Stimulated activated naive CD8-positive, alpha-beta T cell treated with anti-CD3 and anti-CD28 coated beads, Interleukin-15, amount 100 ng/mL, for 72 hours (primary cell): ENCODE measurements around the gene SHROOM3.

ENCODE experiments used
- ATAC-seq: fragments of 150-1000 bp; cut with Tn5 transposase; 2 replicates; pipeline ENCODE4 v1.10.0; 2021; ENCODE audit warnings: mild to moderate bottlenecking, moderate library complexity
- DNase-seq, 2 donors: peaks; one replicate each; pipeline ENCODE4 v3.0.0; 2021 to 2022
- H3K27ac Mint-ChIP-seq, 2 donors: one replicate each; pipeline ENCODE4 v1.8.0; 2022; ENCODE audit warnings: mild to moderate bottlenecking in 2 of 2, mixed read lengths in 2 of 2, moderate library complexity in 2 of 2
- H3K27me3 Mint-ChIP-seq: one replicate; pipeline ENCODE4 v1.8.0; 2022; ENCODE audit warnings: mixed read lengths
- H3K4me1 Mint-ChIP-seq: one replicate; pipeline ENCODE4 v1.8.0; 2022; ENCODE audit warnings: mild to moderate bottlenecking, mixed read lengths
- H3K4me3 Mint-ChIP-seq, 2 donors: one replicate each; pipeline ENCODE4 v1.8.0; 2022; ENCODE audit warnings: mild to moderate bottlenecking in 2 of 2, mixed read lengths in 2 of 2, moderate library complexity in 1 of 2
- H3K9me3 Mint-ChIP-seq, 2 donors: one replicate each; pipeline ENCODE4 v1.8.0; 2022; ENCODE audit warnings: mixed read lengths in 2 of 2

The SHROOM3 gene

GRCh38 chr4:76670631-76671030, 235.6 kb downstream of the SHROOM3 start:
- H3K9me3 Mint-ChIP-seq, result no peaks in the 10 kb centered on the region
- H3K27me3 Mint-ChIP-seq, result peaks cover 18% of the 10 kb centered on the region
- no peak overlapping the region for H3K27ac Mint-ChIP-seq

GRCh38 chr4:76673362-76673761, 238.3 kb downstream of the SHROOM3 start:
- DNase-seq (no peak), ATAC-seq (no peak)
- Mint-ChIP-seq H3K9me3 (no peaks in the 10 kb centered on the region), H3K4me3 (no peak overlapping the region), H3K27me3 (peaks cover 29% of the 10 kb centered on the region), H3K27ac (no peak overlapping the region), H3K4me1 (no peaks in the 10 kb centered on the region)

More at GRCh38 chr4:76670631-76671030, 235.6 kb downstream of the SHROOM3 start:
- ATAC-seq, result no peak
- Mint-ChIP-seq H3K4me3 (no peak overlapping the region), H3K4me1 (peaks cover 7% of the 10 kb centered on the region)
- DNase-seq, result no peak

GRCh38 chr4:76674983-76675382, 240.0 kb downstream of the SHROOM3 start:
- H3K4me1 Mint-ChIP-seq, result no peaks in the 10 kb centered on the region
- H3K27me3 Mint-ChIP-seq, result peaks cover 36% of the 10 kb centered on the region
- DNase-seq (no peak), ATAC-seq (no peak)
- no peak overlapping the region for H3K27ac Mint-ChIP-seq
- no peaks in the 10 kb centered on the region for H3K9me3 Mint-ChIP-seq
- no peak overlapping the region for H3K4me3 Mint-ChIP-seq

GRCh38 chr4:76677571-76678326, 242.7 kb downstream of the SHROOM3 start:
- DNase-seq (no peak), ATAC-seq (no peak)
- Mint-ChIP-seq H3K27ac (no peak overlapping the region), H3K4me1 (peaks cover 4% of the 10 kb centered on the region), H3K27me3 (peaks cover 51% of the 10 kb centered on the region), H3K4me3 (no peak overlapping the region), H3K9me3 (no peaks in the 10 kb centered on the region)

GRCh38 chr4:76679691-76680090, 244.7 kb downstream of the SHROOM3 start:
- peaks cover 63% of the 10 kb centered on the region for H3K27me3 Mint-ChIP-seq
- no peak for DNase-seq
- H3K27ac Mint-ChIP-seq, result no peak overlapping the region
- no peak overlapping the region for H3K4me3 Mint-ChIP-seq
- H3K4me1 Mint-ChIP-seq, result peaks cover 4% of the 10 kb centered on the region
- H3K9me3 Mint-ChIP-seq, result no peaks in the 10 kb centered on the region
- ATAC-seq, result no peak

- H3K4me1 Mint-ChIP-seq, result peaks cover 4% of the 10 kb centered on the region
- peak overlapping the region in 1 of 2 donors; percentile 38 for H3K27ac Mint-ChIP-seq
- H3K4me3 Mint-ChIP-seq, result no peak overlapping the region
- no peaks in the 10 kb centered on the region for H3K9me3 Mint-ChIP-seq
- ATAC-seq, result no peak
- no peak for DNase-seq
- H3K27me3 Mint-ChIP-seq, result peaks cover 62% of the 10 kb centered on the region
These were observed 245.9 kb downstream of the SHROOM3 start for GRCh38 chr4:76680952-76681351.

- ATAC-seq (no peak), DNase-seq (no peak)
- Mint-ChIP-seq H3K27ac (no peak overlapping the region), H3K4me1 (peaks cover 4% of the 10 kb centered on the region), H3K9me3 (no peaks in the 10 kb centered on the region), H3K27me3 (peaks cover 54% of the 10 kb centered on the region), H3K4me3 (no peak overlapping the region)
These were observed 247.0 kb downstream of the SHROOM3 start for GRCh38 chr4:76681996-76682395.

- Mint-ChIP-seq H3K4me1 (peaks cover 4% of the 10 kb centered on the region), H3K27ac (no peak overlapping the region), H3K9me3 (no peaks in the 10 kb centered on the region), H3K4me3 (no peak overlapping the region), H3K27me3 (peaks cover 66% of the 10 kb centered on the region)
- no peak for DNase-seq
- ATAC-seq, result no peak
These were observed 248.1 kb downstream of the SHROOM3 start for GRCh38 chr4:76683144-76683543.

- H3K27me3 Mint-ChIP-seq, result peaks cover 87% of the 10 kb centered on the region
- no peak overlapping the region for H3K27ac Mint-ChIP-seq
- peaks cover 22% of the 10 kb centered on the region for H3K4me1 Mint-ChIP-seq
- H3K9me3 Mint-ChIP-seq, result no peaks in the 10 kb centered on the region
- no peak overlapping the region for H3K4me3 Mint-ChIP-seq
- DNase-seq, result no peak
- ATAC-seq, result peak; percentile 34
These were observed 252.9 kb downstream of the SHROOM3 start for GRCh38 chr4:76687746-76688448.

GRCh38 chr4:76688619-76689144, 253.7 kb downstream of the SHROOM3 start:
- H3K27me3 Mint-ChIP-seq, result peaks cover 88% of the 10 kb centered on the region
- H3K4me3 Mint-ChIP-seq, result peak overlapping the region; percentile 58 to 66
- H3K4me1 Mint-ChIP-seq, result peaks cover 22% of the 10 kb centered on the region
- DNase-seq, result no peak
- H3K27ac Mint-ChIP-seq, result no peak overlapping the region
- no peaks in the 10 kb centered on the region for H3K9me3 Mint-ChIP-seq
- ATAC-seq, result no peak

- Mint-ChIP-seq H3K4me3 (peak overlapping the region; percentile 81 to 86), H3K27me3 (peaks cover 84% of the 10 kb centered on the region), H3K27ac (no peak overlapping the region), H3K9me3 (no peaks in the 10 kb centered on the region), H3K4me1 (peaks cover 22% of the 10 kb centered on the region)
- ATAC-seq (peak; percentile 85), DNase-seq (peak; percentile 15 to 22)
These were observed 254.3 kb downstream of the SHROOM3 start for GRCh38 chr4:76689145-76689817.

- ATAC-seq (no peak), DNase-seq (no peak)
- peaks cover 22% of the 10 kb centered on the region for H3K4me1 Mint-ChIP-seq
- H3K27ac Mint-ChIP-seq, result no peak overlapping the region
- peak overlapping the region; percentile 81 to 86 for H3K4me3 Mint-ChIP-seq
- H3K27me3 Mint-ChIP-seq, result peaks cover 78% of the 10 kb centered on the region
- no peaks in the 10 kb centered on the region for H3K9me3 Mint-ChIP-seq
These were observed 255.2 kb downstream of the SHROOM3 start for GRCh38 chr4:76690011-76690905.

- Mint-ChIP-seq H3K27me3 (peaks cover 79% of the 10 kb centered on the region), H3K4me1 (peaks cover 22% of the 10 kb centered on the region), H3K27ac (no peak overlapping the region), H3K4me3 (no peak overlapping the region), H3K9me3 (no peaks in the 10 kb centered on the region)
- no peak for ATAC-seq
- no peak for DNase-seq
These were observed 255.9 kb downstream of the SHROOM3 start for GRCh38 chr4:76690906-76691275.

- peaks cover 87% of the 10 kb centered on the region for H3K27me3 Mint-ChIP-seq
- H3K27ac Mint-ChIP-seq, result no peak overlapping the region
- H3K4me3 Mint-ChIP-seq, result no peak overlapping the region
- DNase-seq (no peak), ATAC-seq (no peak)
- peaks cover 22% of the 10 kb centered on the region for H3K4me1 Mint-ChIP-seq
- H3K9me3 Mint-ChIP-seq, result no peaks in the 10 kb centered on the region
These were observed 257.0 kb downstream of the SHROOM3 start for GRCh38 chr4:76691807-76692582.
